ENCODE data around the gene AMMECR1.

Gene AMMECR1

DNA sequence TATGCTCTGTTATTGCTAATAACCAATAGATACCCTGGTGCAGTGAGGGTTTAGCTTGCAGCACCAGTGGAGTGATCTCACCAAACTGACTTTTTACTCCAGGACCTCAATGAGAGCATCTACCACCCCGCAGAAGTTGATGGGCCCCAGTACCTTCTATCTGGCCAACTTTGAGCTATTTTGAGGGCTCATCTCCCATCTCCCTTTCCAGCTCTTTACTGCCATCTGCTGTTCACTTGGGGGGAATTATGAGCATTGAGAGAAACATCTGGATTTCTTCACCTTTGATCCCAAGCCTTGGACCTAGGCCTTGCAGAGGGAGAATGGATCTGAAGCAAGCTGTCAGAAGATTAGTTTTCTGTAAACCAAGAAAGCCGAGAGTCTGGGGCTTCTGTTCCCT is 171.4 kb downstream of the AMMECR1 start:
- Histone ChIP-seq H3K9ac (ENCODE audit: low read depth, low read length) (no peak overlapping the region), H3K4me3 (ENCODE audit: low read length) (no peak overlapping the region), H3K36me3 (ENCODE audit: insufficient read depth, low read length) (no peaks in the 10 kb centered on the region), H3K27me3 (ENCODE audit: insufficient read depth, low read length) (no peaks in the 10 kb centered on the region; the same call in 1 of the 2 replicates), H3K27ac (ENCODE audit: low read depth, low read length) (no peak overlapping the region), H3K4me1 (ENCODE audit: insufficient read depth, low read length) (no peaks in the 10 kb centered on the region; the same call in 1 of the 2 replicates), H3K9me3 (ENCODE audit: insufficient read depth, low read depth, low read length) (no peaks in the 10 kb centered on the region)
- WGBS, result 79% methylated on average over 2 of the region's 2 CpGs

DNA sequence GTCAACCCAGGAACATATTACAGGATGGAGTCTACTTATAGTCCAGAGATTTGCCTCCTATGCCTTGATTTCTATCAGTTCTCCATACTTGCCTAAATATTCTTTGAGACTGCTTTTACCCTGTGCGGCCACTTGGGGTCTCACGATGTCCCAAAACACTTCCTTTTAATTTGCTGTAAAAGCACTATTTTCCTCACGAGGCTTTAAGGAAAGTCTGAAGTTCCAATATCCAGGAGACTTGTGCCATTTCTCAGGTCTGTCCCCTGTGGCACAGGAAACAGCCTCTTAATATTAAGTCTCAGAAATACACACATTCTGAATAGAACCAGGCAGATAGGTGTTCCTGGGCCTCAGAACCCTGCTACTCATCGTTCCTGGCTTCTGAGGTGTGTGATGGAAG is 172.0 kb downstream of the AMMECR1 start:
- no peaks in the 10 kb centered on the region for H3K9me3 ChIP-seq (ENCODE audit: insufficient read depth, low read depth, low read length)
- H3K4me1 ChIP-seq (ENCODE audit: insufficient read depth, low read length), result no peaks in the 10 kb centered on the region; the same call in 1 of the 2 replicates
- H3K27ac ChIP-seq (ENCODE audit: low read depth, low read length), result no peak overlapping the region
- no peak overlapping the region for H3K9ac ChIP-seq (ENCODE audit: low read depth, low read length)
- 44% methylated on average over 4 of the region's 4 CpGs for WGBS
- H3K36me3 ChIP-seq (ENCODE audit: insufficient read depth, low read length), result no peaks in the 10 kb centered on the region
- no peak overlapping the region for H3K4me3 ChIP-seq (ENCODE audit: low read length)
- no peaks in the 10 kb centered on the region; the same call in 1 of the 2 replicates for H3K27me3 ChIP-seq (ENCODE audit: insufficient read depth, low read length)

- H3K9ac ChIP-seq (ENCODE audit: low read depth, low read length), result no peak overlapping the region
- no peaks in the 10 kb centered on the region; the same call in 1 of the 2 replicates for H3K27me3 ChIP-seq (ENCODE audit: insufficient read depth, low read length)
- no peaks in the 10 kb centered on the region; the same call in 1 of the 2 replicates for H3K4me1 ChIP-seq (ENCODE audit: insufficient read depth, low read length)
- no peak overlapping the region for H3K27ac ChIP-seq (ENCODE audit: low read depth, low read length)
- no peaks in the 10 kb centered on the region for H3K9me3 ChIP-seq (ENCODE audit: insufficient read depth, low read depth, low read length)
- H3K4me3 ChIP-seq (ENCODE audit: low read length), result no peak overlapping the region
- H3K36me3 ChIP-seq (ENCODE audit: insufficient read depth, low read length), result no peaks in the 10 kb centered on the region
Measured at GRCh38 chrX:110145311-110145710, 172.6 kb downstream of the AMMECR1 start.
